ENCODE measurements around the gene SPOUT1. TPM values are rescaled to one million over a fixed set of nuclear protein-coding genes. Genes with fewer than 3 reads are reported as not detected.

The SPOUT1 gene
- total RNA-seq, 2 experiments from 2014 or later: 85.9 to 91.2 TPM

DNA sequence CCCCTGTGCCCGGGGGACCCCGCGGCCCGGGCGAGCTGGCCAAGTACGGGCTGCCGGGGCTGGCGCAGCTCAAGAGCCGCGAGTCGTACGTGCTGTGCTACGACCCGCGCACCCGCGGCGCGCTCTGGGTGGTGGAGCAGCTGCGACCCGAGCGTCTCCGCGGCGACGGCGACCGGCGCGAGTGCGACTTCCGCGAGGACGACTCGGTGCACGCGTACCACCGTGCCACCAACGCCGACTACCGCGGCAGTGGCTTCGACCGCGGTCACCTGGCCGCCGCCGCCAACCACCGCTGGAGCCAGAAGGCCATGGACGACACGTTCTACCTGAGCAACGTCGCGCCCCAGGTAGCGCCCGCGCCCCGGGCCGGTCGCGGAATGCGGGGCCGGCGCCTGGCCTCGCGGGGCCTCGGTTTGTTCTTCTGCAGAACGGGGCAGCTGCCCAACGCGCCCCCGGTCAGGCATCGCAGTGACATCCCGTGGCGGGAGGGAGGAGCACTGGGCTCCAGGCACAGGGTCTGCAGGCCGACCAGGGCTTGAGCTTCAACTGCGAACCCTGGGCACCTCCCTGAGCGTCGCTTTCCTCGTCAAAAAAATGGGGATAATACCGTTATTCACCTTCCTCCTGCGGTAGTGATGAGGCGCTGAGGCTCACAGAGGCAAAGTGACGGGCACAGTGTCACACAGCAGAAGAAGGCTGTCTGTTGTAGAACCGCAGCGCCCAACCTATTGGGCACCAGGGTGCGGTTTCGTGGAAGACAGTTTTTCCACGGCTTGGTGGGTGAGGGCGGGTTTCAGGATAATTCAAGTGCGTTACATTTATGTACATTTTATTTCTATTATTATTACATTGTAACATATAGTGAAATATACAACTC, 10.5 kb downstream of the SPOUT1 start:
- POLR2A ChIA-PET: interaction anchor here (0.6 to 4.6 kb wide), 12 partner anchors 9 to 478 kb away, joined by 3 to 41 read pairs (median 4); partner anchors contain the start of genes CRAT, KYAT1, SET and SPOUT1
- TF ChIP-seq, protein P1, sequence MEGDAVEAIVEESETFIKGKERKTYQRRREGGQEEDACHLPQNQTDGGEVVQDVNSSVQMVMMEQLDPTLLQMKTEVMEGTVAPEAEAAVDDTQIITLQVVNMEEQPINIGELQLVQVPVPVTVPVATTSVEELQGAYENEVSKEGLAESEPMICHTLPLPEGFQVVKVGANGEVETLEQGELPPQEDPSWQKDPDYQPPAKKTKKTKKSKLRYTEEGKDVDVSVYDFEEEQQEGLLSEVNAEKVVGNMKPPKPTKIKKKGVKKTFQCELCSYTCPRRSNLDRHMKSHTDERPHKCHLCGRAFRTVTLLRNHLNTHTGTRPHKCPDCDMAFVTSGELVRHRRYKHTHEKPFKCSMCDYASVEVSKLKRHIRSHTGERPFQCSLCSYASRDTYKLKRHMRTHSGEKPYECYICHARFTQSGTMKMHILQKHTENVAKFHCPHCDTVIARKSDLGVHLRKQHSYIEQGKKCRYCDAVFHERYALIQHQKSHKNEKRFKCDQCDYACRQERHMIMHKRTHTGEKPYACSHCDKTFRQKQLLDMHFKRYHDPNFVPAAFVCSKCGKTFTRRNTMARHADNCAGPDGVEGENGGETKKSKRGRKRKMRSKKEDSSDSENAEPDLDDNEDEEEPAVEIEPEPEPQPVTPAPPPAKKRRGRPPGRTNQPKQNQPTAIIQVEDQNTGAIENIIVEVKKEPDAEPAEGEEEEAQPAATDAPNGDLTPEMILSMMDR (IDR thresholded peaks at IDR 0.05): no peak
- CTCF ChIA-PET: interaction anchor here (0.7 to 4.8 kb wide), 34 partner anchors 10 to 384 kb away, joined by 3 to 53 read pairs (median 4); partner anchors contain the start of genes KYAT1, LRRC8A, SPOUT1 and ZER1
- DNase-seq: peak; percentile 61
- Mint-ChIP-seq H3K4me1 (ENCODE audit: low read depth) (peaks cover 19% of the 10 kb centered on the region), H3K4me3 (peak overlapping the region; percentile 80), H3K27ac (peak overlapping the region; percentile 52), H3K9me3 (no peaks in the 10 kb centered on the region), H3K36me3 (ENCODE audit: low read depth) (peaks cover 10% of the 10 kb centered on the region), H3K27me3 (no peaks in the 10 kb centered on the region)
- intact Hi-C loops (cut with micrococcal nuclease): no loop called here
- ATAC-seq: peak; percentile 35

DNA sequence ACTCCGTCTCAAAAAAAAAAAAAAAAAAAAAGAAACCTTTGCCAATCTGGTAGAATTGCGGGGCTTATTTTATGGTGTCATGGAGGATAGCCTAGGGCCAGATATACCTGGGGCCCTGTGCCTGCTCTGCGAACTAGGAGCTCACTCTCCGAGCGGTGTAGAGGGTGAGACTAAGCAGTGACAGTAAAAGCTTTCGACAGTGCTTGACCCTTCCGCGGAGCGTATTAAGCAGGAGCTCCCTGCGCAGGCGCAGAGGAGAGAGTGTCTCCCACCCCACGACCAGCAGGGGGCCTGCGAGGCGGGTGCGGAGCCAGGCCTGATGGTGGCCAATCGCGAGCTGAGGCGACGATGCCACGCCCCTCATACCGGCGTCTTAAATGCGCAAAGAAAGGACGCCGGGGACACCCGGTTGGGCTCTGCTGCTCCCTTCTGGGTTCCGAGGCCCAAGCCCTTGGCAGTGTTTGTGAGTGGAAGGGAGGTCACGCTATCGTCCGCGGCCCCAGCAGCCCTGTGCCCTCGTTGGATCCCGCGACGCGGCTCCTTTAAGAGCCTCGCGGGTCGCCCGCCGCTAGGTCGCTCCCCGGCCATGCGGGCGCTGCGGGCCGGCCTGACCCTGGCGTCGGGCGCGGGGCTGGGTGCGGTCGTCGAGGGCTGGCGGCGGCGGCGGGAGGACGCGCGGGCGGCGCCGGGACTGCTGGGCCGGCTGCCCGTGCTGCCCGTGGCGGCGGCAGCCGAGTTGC, 11.3 kb downstream of the SPOUT1 start, which contains the start of gene ENDOG:
Gene ENDOG, plus strand, starts transcription at position 402 of the 740 bp plus-strand sequence. Its CDS starts 185 bp downstream, at position 587.
- Mint-ChIP-seq H3K27me3 (no peaks in the 10 kb centered on the region), H3K4me1 (ENCODE audit: low read depth) (peaks cover 19% of the 10 kb centered on the region), H3K36me3 (ENCODE audit: low read depth) (peaks cover 10% of the 10 kb centered on the region), H3K27ac (peak within 1 kb of the TSS; percentile 84), H3K9me3 (no peaks in the 10 kb centered on the region), H3K4me3 (peak within 1 kb of the TSS; percentile 80)
- DNase-seq (peak; percentile 98), ATAC-seq (peak; percentile 97)
- POLR2A ChIA-PET: interaction anchor here (0.6 to 4.6 kb wide), 13 partner anchors 10 to 292 kb away, joined by 3 to 41 read pairs (median 4); partner anchors contain the start of genes CRAT, KYAT1, SET and SPOUT1
- CTCF ChIA-PET: interaction anchor here (0.6 to 4.8 kb wide), 42 partner anchors 10 to 383 kb away, joined by 3 to 53 read pairs (median 4); partner anchors contain the start of genes KYAT1, LRRC8A, PKN3 and SPOUT1
- TF ChIP-seq, protein P1 (IDR thresholded peaks at IDR 0.05): peak; percentile 94
- intact Hi-C loops (cut with micrococcal nuclease): no loop called here

DNA sequence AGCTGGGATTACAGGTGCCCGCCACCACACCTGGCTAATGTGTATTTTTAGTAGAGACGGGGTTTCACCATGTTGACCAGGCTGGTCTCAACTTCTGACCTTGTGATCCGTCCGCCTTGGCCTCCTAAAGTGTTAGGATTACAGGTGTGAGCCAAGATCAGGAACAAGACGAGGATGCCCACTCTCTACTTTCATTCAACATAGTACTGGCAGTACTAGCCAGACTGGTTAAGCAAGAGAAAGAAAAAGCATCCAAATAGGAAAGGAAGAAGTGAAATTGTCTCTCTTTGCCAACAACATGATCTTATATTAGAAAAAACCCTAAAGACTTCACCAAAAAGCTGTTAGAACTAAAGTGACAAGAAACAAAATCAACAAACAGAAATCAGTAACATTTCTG, 18.7 kb downstream of the SPOUT1 start:
- ATAC-seq (no peak), DNase-seq (no peak)
- Mint-ChIP-seq H3K9me3 (no peaks in the 10 kb centered on the region), H3K36me3 (ENCODE audit: low read depth) (peaks cover 6% of the 10 kb centered on the region), H3K27ac (no peak overlapping the region), H3K4me3 (no peak overlapping the region), H3K4me1 (ENCODE audit: low read depth) (no peaks in the 10 kb centered on the region), H3K27me3 (no peaks in the 10 kb centered on the region)
- POLR2A ChIA-PET: no interaction called here
- CTCF ChIA-PET: no interaction called here
- intact Hi-C loops (cut with micrococcal nuclease): no loop called here
- TF ChIP-seq, protein P1 (IDR thresholded peaks at IDR 0.05): no peak

DNA sequence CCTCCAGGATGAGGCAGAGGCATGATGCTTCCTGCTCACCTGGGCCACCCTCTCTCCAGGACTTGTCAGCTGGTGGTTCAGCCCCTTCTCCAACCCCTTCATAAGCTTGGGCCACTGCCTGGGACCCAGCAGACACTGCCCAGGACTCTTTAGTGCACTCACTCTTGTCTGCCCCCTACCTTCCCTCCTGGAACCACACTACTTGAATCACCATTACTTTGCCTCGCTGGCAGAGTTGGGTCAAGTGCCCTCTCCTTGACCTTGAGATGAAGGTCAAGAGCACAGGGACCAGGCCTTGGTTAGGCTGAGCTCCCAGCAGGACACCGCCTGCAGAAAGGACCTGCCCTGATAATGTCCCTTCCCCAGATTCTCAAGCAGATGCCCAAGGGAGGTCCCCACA, 19.8 kb downstream of the SPOUT1 start:
- TF ChIP-seq, protein P1 (IDR thresholded peaks at IDR 0.05): no peak
- intact Hi-C loops (cut with micrococcal nuclease): no loop called here
- DNase-seq: no peak
- H3K9me3 Mint-ChIP-seq: no peaks in the 10 kb centered on the region
- ChIA-PET CTCF (interaction anchor here (4.1 kb wide), 1 partner anchor 8 kb away, joined by 26 read pairs; the partner anchor contains the start of gene ENDOG), POLR2A (interaction anchor here (0.9 kb wide), 2 partner anchors 73 to 103 kb away, joined by 3 read pairs; no protein-coding TSS in a partner anchor)
- peaks cover 8% of the 10 kb centered on the region for H3K36me3 Mint-ChIP-seq (ENCODE audit: low read depth)
- H3K27me3 Mint-ChIP-seq: no peaks in the 10 kb centered on the region
- no peaks in the 10 kb centered on the region for H3K4me1 Mint-ChIP-seq (ENCODE audit: low read depth)
- H3K4me3 Mint-ChIP-seq: no peak overlapping the region
- H3K27ac Mint-ChIP-seq: no peak overlapping the region
- no peak for ATAC-seq

Measured in activated CD8-positive, alpha-beta T cell treated with anti-CD3 and anti-CD28 coated beads for 36 hours (primary cell).